Measurements from ENCODE around the gene NINJ1.

The NINJ1 gene

DNA sequence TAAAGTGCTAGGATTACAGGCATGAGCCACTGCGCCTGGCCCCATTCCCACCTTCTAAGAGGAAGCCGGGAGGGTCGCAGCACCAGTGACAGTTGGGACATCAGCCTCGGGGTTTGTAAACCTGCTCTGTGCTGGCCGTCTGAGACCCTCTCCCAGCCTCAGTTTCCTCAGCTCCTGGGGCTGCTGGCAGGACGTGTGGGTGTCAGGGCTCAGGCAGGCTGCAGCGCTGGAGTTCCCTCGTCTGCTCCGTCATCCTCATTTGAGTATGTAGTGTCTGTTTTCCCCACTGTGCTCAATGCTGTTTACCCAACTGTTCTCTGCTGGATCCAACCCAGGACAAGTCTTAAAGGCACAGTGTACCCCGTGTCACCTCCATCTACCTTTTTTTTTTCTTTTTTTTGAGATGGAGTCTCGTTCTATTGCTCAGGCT, 2.0 kb upstream of the NINJ1 start:
- no peak overlapping the region for H3K27ac ChIP-seq
- TF ChIP-seq ZFX (IDR thresholded peaks at IDR 0.05; ENCODE audit: borderline replicate concordance), result no peak
- TF ChIP-seq, protein P1, sequence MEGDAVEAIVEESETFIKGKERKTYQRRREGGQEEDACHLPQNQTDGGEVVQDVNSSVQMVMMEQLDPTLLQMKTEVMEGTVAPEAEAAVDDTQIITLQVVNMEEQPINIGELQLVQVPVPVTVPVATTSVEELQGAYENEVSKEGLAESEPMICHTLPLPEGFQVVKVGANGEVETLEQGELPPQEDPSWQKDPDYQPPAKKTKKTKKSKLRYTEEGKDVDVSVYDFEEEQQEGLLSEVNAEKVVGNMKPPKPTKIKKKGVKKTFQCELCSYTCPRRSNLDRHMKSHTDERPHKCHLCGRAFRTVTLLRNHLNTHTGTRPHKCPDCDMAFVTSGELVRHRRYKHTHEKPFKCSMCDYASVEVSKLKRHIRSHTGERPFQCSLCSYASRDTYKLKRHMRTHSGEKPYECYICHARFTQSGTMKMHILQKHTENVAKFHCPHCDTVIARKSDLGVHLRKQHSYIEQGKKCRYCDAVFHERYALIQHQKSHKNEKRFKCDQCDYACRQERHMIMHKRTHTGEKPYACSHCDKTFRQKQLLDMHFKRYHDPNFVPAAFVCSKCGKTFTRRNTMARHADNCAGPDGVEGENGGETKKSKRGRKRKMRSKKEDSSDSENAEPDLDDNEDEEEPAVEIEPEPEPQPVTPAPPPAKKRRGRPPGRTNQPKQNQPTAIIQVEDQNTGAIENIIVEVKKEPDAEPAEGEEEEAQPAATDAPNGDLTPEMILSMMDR (IDR thresholded peaks at IDR 0.05), result no peak

DNA sequence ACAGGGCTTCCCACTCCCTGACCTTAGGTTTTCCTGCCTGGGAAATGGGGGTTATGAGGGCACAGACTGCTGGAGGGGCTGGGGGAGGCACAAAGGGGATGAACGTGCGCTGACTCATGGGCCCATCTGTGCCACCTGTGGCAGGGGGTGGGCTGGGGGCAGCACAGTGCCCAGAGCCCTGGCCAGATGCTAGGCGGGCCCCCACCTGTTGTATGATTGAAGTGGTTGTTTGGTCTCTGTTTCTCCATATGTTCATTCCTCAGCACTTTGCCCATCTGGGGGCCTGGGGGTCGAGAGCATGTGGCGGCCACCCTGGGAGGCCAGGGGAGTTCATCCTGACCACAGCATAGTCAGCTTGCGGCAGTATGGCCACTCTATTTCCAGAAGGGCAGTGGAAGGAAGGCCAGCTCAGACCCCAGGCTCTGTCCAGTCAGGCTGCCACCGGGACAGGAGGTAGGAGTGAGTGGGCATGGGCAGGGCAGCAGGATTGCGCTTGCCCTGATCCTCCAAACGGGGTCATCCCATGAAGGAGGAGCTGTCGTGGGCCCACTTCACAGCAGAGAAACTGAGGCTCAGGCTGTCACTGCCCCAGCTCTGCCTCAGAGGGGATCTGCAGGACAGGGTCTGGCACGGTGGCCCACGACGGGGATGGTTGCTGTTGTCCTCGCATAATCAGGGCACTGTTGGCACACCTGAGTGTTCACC, 841 bp upstream of the NINJ1 start:
- H3K27ac ChIP-seq, result 0 out of 2 replicates have a peak overlapping the region, but pooled peaks have one; percentile 78
- TF ChIP-seq ZFX (IDR thresholded peaks at IDR 0.05; ENCODE audit: borderline replicate concordance), result no peak
- TF ChIP-seq, protein P1 (IDR thresholded peaks at IDR 0.05), result no peak

DNA sequence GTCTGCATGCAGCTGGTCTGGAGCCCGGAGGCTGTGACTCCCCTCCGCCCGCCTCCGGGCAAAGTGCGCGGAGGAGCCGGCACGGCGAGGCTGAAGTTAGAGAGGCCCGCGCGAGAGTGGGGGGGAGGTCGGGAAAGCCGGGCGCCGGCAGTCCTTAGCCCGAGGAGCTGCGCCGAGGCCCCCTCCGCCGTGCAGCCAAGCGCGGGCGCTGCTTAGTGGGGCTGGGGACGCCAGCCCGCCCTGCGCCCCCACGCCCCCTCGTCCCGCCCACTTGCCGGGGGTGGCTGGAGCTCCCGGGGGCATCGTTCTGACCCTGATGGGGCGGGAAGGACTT, 403 bp downstream of the NINJ1 start:
- H3K27ac ChIP-seq, result peak overlapping the region; percentile 78
- TF ChIP-seq, protein P1 (IDR thresholded peaks at IDR 0.05), result no peak

DNA sequence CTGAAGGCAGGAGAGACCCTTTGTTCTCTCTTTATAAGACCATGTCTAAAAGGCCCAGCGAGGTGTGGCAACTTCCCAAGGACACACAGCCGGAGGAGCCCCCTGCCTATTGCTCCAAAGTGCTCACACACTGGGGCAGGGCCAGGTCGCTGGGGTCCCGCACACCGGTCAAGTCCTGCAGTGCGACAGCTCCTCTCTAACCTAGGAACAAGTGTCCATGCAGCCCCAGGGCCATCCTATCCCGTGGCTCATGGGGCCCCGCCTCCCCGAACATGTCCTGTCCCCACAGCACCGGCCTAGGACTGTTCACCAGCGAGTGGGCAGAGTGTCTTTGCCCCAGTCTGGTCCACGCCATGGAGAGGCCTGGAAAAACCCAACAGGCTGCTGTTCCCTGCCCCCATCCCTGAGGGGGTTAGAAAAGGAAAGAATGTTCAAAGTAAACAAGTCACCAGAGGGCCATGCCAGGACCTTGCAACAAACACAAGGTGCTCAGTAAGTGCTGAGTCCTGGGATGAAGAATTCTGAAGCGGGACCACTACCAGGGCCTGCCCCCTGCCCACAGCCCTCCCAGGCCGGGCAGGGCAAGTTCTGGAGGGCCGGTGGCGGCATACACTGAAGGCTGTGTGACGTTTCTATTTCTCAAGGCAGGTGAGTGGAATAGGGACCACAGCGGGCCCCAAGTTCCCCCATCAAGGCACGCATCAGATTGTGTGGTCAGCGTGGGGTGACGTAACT, 938 bp downstream of the NINJ1 start:
- H3K27ac ChIP-seq, result peak overlapping the region; percentile 78
- TF ChIP-seq ZFX (IDR thresholded peaks at IDR 0.05; ENCODE audit: borderline replicate concordance), result no peak
- TF ChIP-seq, protein P1 (IDR thresholded peaks at IDR 0.05), result no peak

DNA sequence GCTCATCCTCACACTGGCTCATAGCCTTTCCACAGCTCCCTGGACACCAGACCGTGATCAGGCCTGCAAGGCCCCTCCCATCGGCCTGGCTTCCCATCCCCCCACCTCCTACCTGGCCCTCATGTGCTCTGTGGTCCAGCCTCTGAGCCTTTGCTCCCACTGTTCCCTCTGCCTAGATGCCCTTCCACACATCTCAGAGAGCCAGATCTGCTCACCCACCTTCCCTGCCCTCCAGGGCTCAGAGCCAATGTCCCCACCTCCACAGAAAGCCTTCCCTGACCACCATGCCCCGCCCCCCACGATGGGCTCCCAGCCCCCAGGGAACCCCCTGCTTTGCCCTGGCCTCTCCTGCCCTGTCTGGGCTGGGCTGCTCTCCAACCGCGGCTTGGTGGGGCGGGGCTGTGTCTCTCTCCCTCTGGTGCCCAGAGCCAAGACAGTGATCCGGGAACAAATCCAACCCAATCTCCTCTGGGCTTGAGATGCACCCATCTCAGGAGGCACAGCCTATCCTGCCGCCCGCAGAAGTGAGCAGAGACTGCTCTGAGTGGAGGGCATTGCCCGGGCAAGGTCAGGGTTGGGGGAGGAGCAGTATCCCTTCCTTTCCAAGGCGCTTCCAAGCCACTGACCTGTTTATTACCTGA, 1.6 kb downstream of the NINJ1 start:
- TF ChIP-seq, protein P1 (IDR thresholded peaks at IDR 0.05), result no peak
- TF ChIP-seq ZFX (IDR thresholded peaks at IDR 0.05; ENCODE audit: borderline replicate concordance), result no peak
- peak overlapping the region; percentile 78 for H3K27ac ChIP-seq

DNA sequence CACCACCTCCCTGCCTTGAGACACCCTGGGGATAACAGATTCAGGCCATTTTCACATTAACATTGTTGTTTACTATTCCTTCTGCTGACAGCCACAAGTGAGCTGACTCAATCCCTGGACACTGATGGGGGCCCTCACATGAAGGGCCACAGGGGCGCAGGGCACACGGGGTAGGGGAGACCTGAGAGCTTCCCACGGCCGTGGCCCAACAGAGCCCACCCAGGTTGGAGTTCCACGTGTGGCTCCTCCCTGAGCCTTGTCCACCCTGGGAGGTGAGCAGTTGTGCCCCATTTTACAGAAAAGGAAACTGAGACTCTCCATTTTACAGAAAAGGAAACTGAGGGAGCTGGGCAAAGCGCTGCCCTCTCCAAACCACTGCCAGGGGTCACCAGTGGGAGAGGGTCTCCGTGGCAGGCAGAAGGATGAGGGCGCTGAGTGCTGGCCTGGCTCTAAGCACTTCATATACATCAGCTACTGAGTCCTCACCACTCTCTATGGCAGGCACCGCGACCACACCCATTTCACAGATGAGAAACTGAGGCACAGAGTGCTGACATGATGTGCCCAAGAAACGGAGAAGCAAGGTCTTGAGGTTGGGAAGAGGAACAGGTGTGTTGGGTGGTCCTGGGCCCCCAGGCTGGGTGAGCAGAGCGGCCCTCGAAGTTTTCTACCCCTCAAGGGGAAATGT, 2.3 kb downstream of the NINJ1 start:
- no peak for TF ChIP-seq ZFX (IDR thresholded peaks at IDR 0.05; ENCODE audit: borderline replicate concordance)
- TF ChIP-seq, protein P1 (IDR thresholded peaks at IDR 0.05), result no peak
- H3K27ac ChIP-seq, result peak overlapping the region; percentile 78; the same call in 1 of the 2 replicates

Measured in 22Rv1 (cell line).